NCI-H345 treated with DMSO at 0.1 percent for 48 hours (cell line): ENCODE measurements around the gene SLC26A1.

Experiments used
- DNase-seq: peaks from one replicate; lab custom pipeline; 2025; ENCODE audit not compliant: unreplicated experiment; lab: John Stamatoyannopoulos, UW

The SLC26A1 gene

GRCh38 chr4:1014291-1015167 lies 21.3 kb upstream of the SLC26A1 start:
- no peak for DNase-seq

- no peak for DNase-seq
Measured at GRCh38 chr4:1013225-1014073, 20.2 kb upstream of the SLC26A1 start.

- no peak for DNase-seq
Measured at GRCh38 chr4:1012034-1012739, 19.0 kb upstream of the SLC26A1 start.

GRCh38 chr4:1011666-1012033 lies 18.4 kb upstream of the SLC26A1 start:
- DNase-seq: no peak

- DNase-seq: no peak
Measured at GRCh38 chr4:1011022-1011665, 17.9 kb upstream of the SLC26A1 start, which contains the start of gene FGFRL1. TSS of gene FGFRL1 (plus strand) at chr4:1011626. CDS start at chr4:1012486, 860 bp downstream.

GRCh38 chr4:1010395-1011021 lies 17.3 kb upstream of the SLC26A1 start:
- DNase-seq: no peak

GRCh38 chr4:1009542-1010394 lies 16.6 kb upstream of the SLC26A1 start:
- no peak for DNase-seq

GRCh38 chr4:1008840-1009541 lies 15.8 kb upstream of the SLC26A1 start:
- DNase-seq: no peak

- DNase-seq: no peak
Measured at GRCh38 chr4:1006856-1007255, 13.7 kb upstream of the SLC26A1 start.

GRCh38 chr4:1004557-1005485 lies 11.6 kb upstream of the SLC26A1 start:
- no peak for DNase-seq

GRCh38 chr4:1004071-1004418 lies 10.8 kb upstream of the SLC26A1 start:
- no peak for DNase-seq

GRCh38 chr4:1003271-1004070 lies 10.3 kb upstream of the SLC26A1 start:
- DNase-seq: no peak

GRCh38 chr4:1002631-1003251 lies 9.5 kb upstream of the SLC26A1 start:
- no peak for DNase-seq

- no peak for DNase-seq
Measured at GRCh38 chr4:1002131-1002630, 9.0 kb upstream of the SLC26A1 start.

- no peak for DNase-seq
Measured at GRCh38 chr4:1001561-1002130, 8.4 kb upstream of the SLC26A1 start.

GRCh38 chr4:1000686-1001260 lies 7.6 kb upstream of the SLC26A1 start:
- no peak for DNase-seq
